Osteoblast (primary cell): ENCODE results near the gene TMEM141. TPM values are rescaled to one million over a fixed set of nuclear protein-coding genes. Genes with fewer than 3 reads are reported as not detected.

Experiments used
- DNase-seq: peaks from one replicate; pipeline ENCODE4 v3.0.0; 2011; ENCODE audit warnings: low spot score, mixed read lengths; ENCODE audit not compliant: insufficient read length; ENCODE audit errors: missing footprints
- H2AFZ ChIP-seq: 2 replicates; pipeline ENCODE4 v1.6.0; 2011; ENCODE audit warnings: mild to moderate bottlenecking, low read length
- H3K27ac ChIP-seq: 2 replicates; pipeline ENCODE4 v1.5.1; 2011; ENCODE audit warnings: mild to moderate bottlenecking, low read depth, low read length, moderate library complexity
- H3K27me3 ChIP-seq: 2 replicates; pipeline ENCODE4 v1.6.0; 2012; ENCODE audit warnings: mild to moderate bottlenecking, control low read depth, inconsistent platforms, low read length, moderate library complexity; ENCODE audit not compliant: insufficient read depth
- H3K36me3 ChIP-seq: 2 replicates; pipeline ENCODE4 v1.5.1; 2011; ENCODE audit warnings: mild to moderate bottlenecking, low read length, control low read depth, moderate library complexity; ENCODE audit not compliant: insufficient read depth
- H3K4me1 ChIP-seq: 2 replicates; pipeline ENCODE4 v1.5.1; 2011; ENCODE audit warnings: mild to moderate bottlenecking, low read length, control low read depth, moderate library complexity; ENCODE audit not compliant: insufficient read depth
- H3K4me2 ChIP-seq: 2 replicates; pipeline ENCODE4 v1.6.0; 2011; ENCODE audit warnings: mild to moderate bottlenecking, low read length; ENCODE audit not compliant: insufficient read depth
- H3K4me3 ChIP-seq: fragments of 200-600 bp; sonication (generic); 3 replicates; pipeline ENCODE4 v1.5.1; 2012; ENCODE audit warnings: mild to moderate bottlenecking, low read length, inconsistent platforms; ENCODE audit not compliant: insufficient read depth
- H3K79me2 ChIP-seq: 2 replicates; pipeline ENCODE4 v1.6.0; 2012; ENCODE audit warnings: mild to moderate bottlenecking, low read length, control low read depth, inconsistent platforms; ENCODE audit not compliant: insufficient read depth
- H3K9me3 ChIP-seq: 2 replicates; pipeline ENCODE4 v1.5.1; 2011; ENCODE audit warnings: low read depth, low read length, control low read depth
- H4K20me1 ChIP-seq: 2 replicates; pipeline ENCODE4 v1.6.0; 2012; ENCODE audit warnings: mild to moderate bottlenecking, low read length, control low read depth; ENCODE audit not compliant: insufficient read depth
- total RNA-seq: library from RNA; depleted of rRNA; stranded (reverse); fragments of >200 nt; gene quantifications from 2 replicates; pipeline ENCODE4 v1.2.3, GENCODE V29; 2012
- TF ChIP-seq, protein P1 (sequence below): IDR thresholded peaks from 2 replicates; pipeline ENCODE4 v1.5.1; 2011; ENCODE audit warnings: mild to moderate bottlenecking, low read depth, low read length, moderate library complexity; ENCODE audit errors: extremely low read depth

The TMEM141 gene
- total RNA-seq, result 31.8 and 39.8 TPM in 2 replicates

DNA sequence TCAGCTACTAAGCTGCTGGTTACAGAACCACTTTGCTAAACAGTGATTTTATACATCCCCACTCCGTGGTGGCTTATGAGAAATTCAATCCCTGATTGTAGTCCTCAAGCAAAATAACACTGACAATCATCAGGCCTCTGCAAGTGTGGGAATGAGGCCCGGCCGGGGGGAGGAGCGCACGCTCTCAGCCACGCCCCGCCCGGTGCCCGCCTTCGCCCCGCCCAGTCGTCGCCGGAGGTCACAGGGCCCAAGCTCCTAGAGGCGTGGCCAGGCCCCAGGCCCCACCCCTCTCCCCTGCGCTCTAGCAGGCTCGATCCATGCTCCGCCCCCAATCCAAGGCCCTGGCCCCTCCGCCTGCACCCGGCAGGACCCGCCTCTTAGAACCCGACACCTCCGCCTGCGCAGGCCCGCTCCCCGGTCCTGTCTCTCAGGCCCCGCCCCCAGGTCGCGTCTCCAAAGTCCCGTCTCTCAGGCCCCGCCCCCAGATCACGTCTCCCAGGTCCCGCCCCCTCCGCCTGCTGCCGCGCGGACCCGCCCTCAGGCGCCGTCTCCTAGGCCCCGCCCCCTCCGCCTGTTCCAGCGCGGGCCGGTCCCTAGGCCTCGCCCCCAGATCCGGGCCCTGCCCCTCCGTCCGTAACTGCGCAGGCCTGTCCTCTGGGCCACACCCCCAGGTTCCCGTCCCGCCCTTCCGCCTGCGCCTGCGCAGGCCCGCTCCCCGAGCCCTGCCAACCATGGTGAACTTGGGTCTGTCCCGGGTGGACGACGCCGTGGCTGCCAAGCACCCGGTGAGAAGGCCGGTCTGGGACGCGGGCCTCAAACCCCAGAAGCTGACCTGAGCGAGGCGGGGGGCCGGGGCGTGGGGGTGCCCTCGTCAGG lies at the start of gene TMEM141:
TSS of gene TMEM141 (plus strand) at position 705 of the 876 bp plus-strand sequence. CDS start at position 732, 27 bp downstream.
- Histone ChIP-seq H3K79me2 (peaks cover 11% of the 10 kb centered on the region), H2AFZ (peak within 1 kb of the TSS; percentile 85), H3K36me3 (peaks cover 6% of the 10 kb centered on the region), H3K4me3 (peak within 1 kb of the TSS; percentile 97), H3K4me1 (peaks cover 15% of the 10 kb centered on the region), H3K27me3 (peaks cover 4% of the 10 kb centered on the region), H3K4me2 (peak within 1 kb of the TSS; percentile 99), H3K27ac (peak within 1 kb of the TSS; percentile 68), H3K9me3 (no peaks in the 10 kb centered on the region), H4K20me1 (peaks cover 18% of the 10 kb centered on the region)
- TF ChIP-seq, protein P1, sequence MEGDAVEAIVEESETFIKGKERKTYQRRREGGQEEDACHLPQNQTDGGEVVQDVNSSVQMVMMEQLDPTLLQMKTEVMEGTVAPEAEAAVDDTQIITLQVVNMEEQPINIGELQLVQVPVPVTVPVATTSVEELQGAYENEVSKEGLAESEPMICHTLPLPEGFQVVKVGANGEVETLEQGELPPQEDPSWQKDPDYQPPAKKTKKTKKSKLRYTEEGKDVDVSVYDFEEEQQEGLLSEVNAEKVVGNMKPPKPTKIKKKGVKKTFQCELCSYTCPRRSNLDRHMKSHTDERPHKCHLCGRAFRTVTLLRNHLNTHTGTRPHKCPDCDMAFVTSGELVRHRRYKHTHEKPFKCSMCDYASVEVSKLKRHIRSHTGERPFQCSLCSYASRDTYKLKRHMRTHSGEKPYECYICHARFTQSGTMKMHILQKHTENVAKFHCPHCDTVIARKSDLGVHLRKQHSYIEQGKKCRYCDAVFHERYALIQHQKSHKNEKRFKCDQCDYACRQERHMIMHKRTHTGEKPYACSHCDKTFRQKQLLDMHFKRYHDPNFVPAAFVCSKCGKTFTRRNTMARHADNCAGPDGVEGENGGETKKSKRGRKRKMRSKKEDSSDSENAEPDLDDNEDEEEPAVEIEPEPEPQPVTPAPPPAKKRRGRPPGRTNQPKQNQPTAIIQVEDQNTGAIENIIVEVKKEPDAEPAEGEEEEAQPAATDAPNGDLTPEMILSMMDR, result no peak
- peak; percentile 100 for DNase-seq

DNA sequence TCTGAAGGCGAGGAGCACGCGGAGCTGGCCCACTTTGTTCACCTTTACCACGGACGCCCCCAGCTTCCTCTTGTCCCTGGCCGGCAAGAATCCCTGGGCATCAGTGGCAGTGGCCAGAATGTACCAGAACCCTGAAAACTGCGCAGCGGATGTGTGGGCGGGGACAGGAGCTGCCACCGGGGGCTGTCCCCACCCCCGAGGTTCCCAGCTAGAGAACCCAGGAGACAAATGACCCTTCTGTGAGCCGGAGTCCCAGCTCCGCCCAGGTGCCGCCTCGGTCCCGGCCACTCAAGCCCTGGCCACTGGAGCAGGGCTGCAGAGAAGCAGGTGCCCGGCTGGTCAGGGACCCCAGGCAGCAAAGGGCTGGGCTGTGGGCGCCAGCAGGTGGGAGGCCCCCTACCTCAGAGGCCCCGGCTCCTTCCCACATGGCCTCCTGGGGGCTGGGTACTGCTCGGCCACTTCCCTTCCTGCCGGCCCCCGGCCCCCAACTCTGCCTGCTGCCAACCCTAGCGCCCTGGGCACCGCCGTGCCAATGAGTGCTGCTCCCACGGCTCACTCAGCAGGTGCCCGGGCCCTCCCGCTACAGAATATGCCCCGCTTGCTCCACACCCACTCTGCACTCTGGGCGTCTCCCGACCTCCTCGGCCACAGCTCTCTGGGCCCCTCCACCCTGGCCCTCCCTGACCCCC lies 49.1 kb upstream of the TMEM141 start:
- H3K27me3 ChIP-seq, result peaks cover 37% of the 10 kb centered on the region
- H3K36me3 ChIP-seq, result no peaks in the 10 kb centered on the region
- DNase-seq, result no peak
- no peak overlapping the region for H3K4me3 ChIP-seq
- H3K4me2 ChIP-seq, result no peak overlapping the region
- TF ChIP-seq, protein P1, result no peak
- H3K27ac ChIP-seq, result no peak overlapping the region
- no peaks in the 10 kb centered on the region for H3K9me3 ChIP-seq
- no peaks in the 10 kb centered on the region for H3K79me2 ChIP-seq
- H4K20me1 ChIP-seq, result no peaks in the 10 kb centered on the region
- no peak overlapping the region for H2AFZ ChIP-seq
- peaks cover 7% of the 10 kb centered on the region for H3K4me1 ChIP-seq

DNA sequence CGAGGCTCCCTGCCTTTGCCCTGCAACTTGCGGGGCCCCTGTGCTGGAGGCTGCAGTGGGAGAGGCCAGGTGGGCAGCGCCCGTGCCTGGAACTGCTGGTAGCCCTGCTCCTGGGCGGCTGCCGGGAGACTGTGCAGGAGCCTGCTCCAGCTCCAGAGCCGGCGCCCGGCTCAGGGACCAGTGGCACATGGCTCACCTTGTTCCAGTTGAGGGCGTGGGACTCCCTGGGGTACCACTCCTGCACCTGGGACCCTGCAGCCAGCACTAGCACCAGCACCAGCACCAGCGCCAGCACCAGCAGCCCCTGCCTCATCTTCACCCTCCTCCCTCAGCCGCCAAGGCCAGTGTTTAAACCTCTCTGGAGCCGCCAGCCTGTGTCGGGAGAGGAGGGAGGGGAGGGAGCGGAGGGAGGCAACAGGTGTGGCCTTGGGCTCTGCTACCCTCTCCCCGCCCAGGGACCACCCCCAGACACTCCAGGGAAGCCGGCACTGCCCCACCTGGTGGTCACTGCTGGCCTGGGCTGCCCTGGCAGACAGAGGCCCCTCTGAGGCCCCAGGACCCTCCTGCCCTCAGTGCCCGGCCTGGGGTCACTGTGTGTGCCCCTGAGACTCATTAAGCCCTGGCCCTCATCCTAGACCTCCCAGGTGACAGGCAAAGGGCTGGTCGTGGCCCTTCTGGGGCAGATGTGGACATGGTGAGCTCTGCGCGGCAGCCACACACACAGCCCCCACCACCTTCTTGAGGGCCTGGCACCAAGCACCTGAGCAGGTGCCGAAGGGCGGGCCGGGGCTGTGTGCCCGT lies 48.4 kb upstream of the TMEM141 start, which contains the start of gene LCN10:
TSS of gene LCN10 (minus strand) at position 350 of the 801 bp plus-strand sequence. CDS start at position 313, 37 bp downstream.
- Histone ChIP-seq H3K9me3 (no peaks in the 10 kb centered on the region), H3K4me3 (no peak within 1 kb of the TSS), H3K36me3 (no peaks in the 10 kb centered on the region), H3K4me1 (peaks cover 7% of the 10 kb centered on the region), H3K27me3 (peaks cover 37% of the 10 kb centered on the region), H3K27ac (no peak within 1 kb of the TSS), H2AFZ (no peak within 1 kb of the TSS), H4K20me1 (no peaks in the 10 kb centered on the region), H3K79me2 (no peaks in the 10 kb centered on the region), H3K4me2 (no peak within 1 kb of the TSS)
- TF ChIP-seq, protein P1, result peak; percentile 30
- peak; percentile 90 for DNase-seq
